Peyer's patch (tissue), 4 donors: Measurements from ENCODE around the gene BCHE.

Experiments used
- CTCF ChIP-seq, 6 experiments: fragments of 450-650 bp in 4 of 6; fragments of 200-600 bp in 2 of 6; sonication (generic) in 1 of 6; IDR thresholded peaks; one replicate each; pipeline ENCODE4 v1.5.1; 2017 to 2019; ENCODE audit warnings: antibody characterized with exemption in 6 of 6, mild to moderate bottlenecking in 3 of 6, moderate library complexity in 1 of 6
- POLR2A ChIP-seq, 2 donors: fragments of 450-650 bp; IDR thresholded peaks; one replicate each; pipeline ENCODE4 v1.5.1; 2017; ENCODE audit warnings: antibody characterized with exemption in 2 of 2, mild to moderate bottlenecking in 2 of 2, moderate library complexity in 2 of 2

- TF ChIP-seq CTCF (IDR thresholded peaks at IDR 0.05) (no peak), POLR2A (IDR thresholded peaks at IDR 0.05) (no peak)
These were observed 78.2 kb downstream of the BCHE start for GRCh38 chr3:165759041-165759440.
